MM.1S (cell line): Measurements from ENCODE around the gene STAG3.

ENCODE experiments used
- DNase-seq: peaks from one replicate; pipeline ENCODE4 v3.0.0-alpha.2; 2015
- H2AFZ ChIP-seq: fragments of 300-600 bp; sonication (generic); 2 replicates; pipeline ENCODE4 v1.6.0; 2016; ENCODE audit warnings: antibody characterized with exemption, low read length
- H3F3A ChIP-seq: fragments of 300-600 bp; sonication (generic); 2 replicates; pipeline ENCODE4 v1.6.1; 2016; ENCODE audit warnings: mild to moderate bottlenecking, antibody characterized with exemption, low read length, moderate library complexity, mixed read lengths; ENCODE audit not compliant: insufficient read depth
- H3K27ac ChIP-seq: fragments of 300-600 bp; sonication (generic); 2 replicates; pipeline ENCODE4 v1.5.1; 2016; ENCODE audit warnings: mild to moderate bottlenecking, low read length
- H3K27me3 ChIP-seq: fragments of 300-600 bp; sonication (generic); replicated peaks from 2 replicates; pipeline ENCODE4 v1.6.0; 2016; ENCODE audit warnings: low read length; ENCODE audit not compliant: insufficient read depth
- H3K36me3 ChIP-seq: fragments of 300-600 bp; sonication (generic); replicated peaks from 2 replicates; pipeline ENCODE4 v1.6.1; 2016; ENCODE audit warnings: mild to moderate bottlenecking, low read length, mixed read lengths; ENCODE audit not compliant: insufficient read depth
- H3K4me1 ChIP-seq: fragments of 300-600 bp; sonication (generic); 2 replicates; pipeline ENCODE4 v1.6.1; 2016; ENCODE audit warnings: low read length, mixed read lengths
- H3K4me2 ChIP-seq: fragments of 300-600 bp; sonication (generic); 2 replicates; pipeline ENCODE4 v1.6.0; 2016; ENCODE audit warnings: low read depth, low read length
- H3K4me3 ChIP-seq: fragments of 300-600 bp; sonication (generic); 2 replicates; pipeline ENCODE4 v1.5.1; 2016; ENCODE audit warnings: low read length, mixed read lengths
- H3K79me2 ChIP-seq: fragments of 300-600 bp; sonication (generic); 2 replicates; pipeline ENCODE4 v1.6.1; 2016; ENCODE audit warnings: mixed run types, low read length, mixed read lengths
- H3K9ac ChIP-seq: fragments of 300-600 bp; sonication (generic); 2 replicates; pipeline ENCODE4 v1.6.1; 2016; ENCODE audit warnings: low read length, mixed read lengths
- H3K9me2 ChIP-seq: fragments of 300-600 bp; sonication (generic); replicated peaks from 2 replicates; pipeline ENCODE4 v1.6.1; 2016; ENCODE audit warnings: mild to moderate bottlenecking, low read length, mixed read lengths; ENCODE audit not compliant: insufficient read depth
- H3K9me3 ChIP-seq: fragments of 300-600 bp; sonication (generic); replicated peaks from 2 replicates; pipeline ENCODE4 v1.6.1; 2016; ENCODE audit warnings: mild to moderate bottlenecking, low read length, mixed read lengths; ENCODE audit not compliant: insufficient read depth
- H4K20me1 ChIP-seq: fragments of 300-600 bp; sonication (generic); 2 replicates; pipeline ENCODE4 v1.6.1; 2016; ENCODE audit warnings: mild to moderate bottlenecking, low read length, moderate library complexity, mixed read lengths; ENCODE audit not compliant: insufficient read depth
- CTCF ChIP-seq: fragments of 300-600 bp; sonication (generic); IDR thresholded peaks from 2 replicates; pipeline ENCODE4 v1.5.1; 2016; ENCODE audit warnings: antibody characterized with exemption, low read length, mixed read lengths
- EZH2 ChIP-seq: fragments of 300-600 bp; sonication (generic); optimal IDR thresholded peaks from 2 replicates; pipeline ENCODE3; 2017; ENCODE audit warnings: low read depth, mild to moderate bottlenecking, antibody characterized with exemption, low read length, mixed read lengths
- EZH2phosphoT487 ChIP-seq: fragments of 300-600 bp; sonication (generic); IDR thresholded peaks from 2 replicates; pipeline ENCODE4 v1.6.1; 2018; ENCODE audit warnings: antibody characterized with exemption, low read length

STAG3 gene

GRCh38 chr7:100160067-100160466, 17.7 kb upstream of the STAG3 start:
- peaks cover 8% of the 10 kb centered on the region; the same call in 1 of the 2 replicates for H3K4me1 ChIP-seq
- TF ChIP-seq CTCF (no peak), EZH2 (no peak), EZH2phosphoT487 (no peak)
- DNase-seq, result no peak
- H3F3A ChIP-seq, result no peaks in the 10 kb centered on the region
- peaks cover 30% of the 10 kb centered on the region for H3K27me3 ChIP-seq
- no peaks in the 10 kb centered on the region for H4K20me1 ChIP-seq
- no peak overlapping the region for H2AFZ ChIP-seq
- H3K9me3 ChIP-seq, result no peaks in the 10 kb centered on the region
- H3K79me2 ChIP-seq, result peaks cover 16% of the 10 kb centered on the region
- no peak overlapping the region for H3K4me2 ChIP-seq
- no peak overlapping the region for H3K4me3 ChIP-seq
- no peaks in the 10 kb centered on the region for H3K36me3 ChIP-seq
- H3K9ac ChIP-seq, result no peak overlapping the region
- H3K9me2 ChIP-seq, result no peaks in the 10 kb centered on the region
- no peak overlapping the region for H3K27ac ChIP-seq

GRCh38 chr7:100163006-100163531, 14.6 kb upstream of the STAG3 start:
- TF ChIP-seq EZH2, result no peak
- TF ChIP-seq EZH2phosphoT487, result no peak
- TF ChIP-seq CTCF, result no peak
- Histone ChIP-seq H3K36me3 (no peaks in the 10 kb centered on the region), H3F3A (no peaks in the 10 kb centered on the region), H3K9me3 (no peaks in the 10 kb centered on the region), H3K27ac (no peak overlapping the region), H3K79me2 (peaks cover 4% of the 10 kb centered on the region; the same call in 1 of the 2 replicates), H3K4me2 (no peak overlapping the region), H4K20me1 (no peaks in the 10 kb centered on the region), H3K9ac (no peak overlapping the region), H3K4me3 (no peak overlapping the region), H2AFZ (no peak overlapping the region), H3K27me3 (peaks cover 59% of the 10 kb centered on the region), H3K4me1 (no peaks in the 10 kb centered on the region; the same call in 1 of the 2 replicates), H3K9me2 (no peaks in the 10 kb centered on the region)
- no peak for DNase-seq

GRCh38 chr7:100163871-100164270, 13.8 kb upstream of the STAG3 start:
- no peak for DNase-seq
- Histone ChIP-seq H3F3A (no peaks in the 10 kb centered on the region), H3K4me1 (no peaks in the 10 kb centered on the region; the same call in 1 of the 2 replicates), H4K20me1 (no peaks in the 10 kb centered on the region), H3K27ac (no peak overlapping the region), H3K79me2 (no peaks in the 10 kb centered on the region), H3K9ac (no peak overlapping the region), H3K27me3 (peaks cover 67% of the 10 kb centered on the region), H3K9me2 (no peaks in the 10 kb centered on the region), H2AFZ (no peak overlapping the region), H3K4me2 (no peak overlapping the region), H3K4me3 (no peak overlapping the region), H3K36me3 (no peaks in the 10 kb centered on the region), H3K9me3 (no peaks in the 10 kb centered on the region)
- TF ChIP-seq EZH2phosphoT487 (no peak), CTCF (no peak), EZH2 (no peak)
